Pancreas (tissue), 10 donors: ENCODE measurements around the gene CAT. TPM values are rescaled to one million over a fixed set of nuclear protein-coding genes. Genes with fewer than 3 reads are reported as not detected.
A peak's percentile ranks its signal among the peaks of the same experiment; 100 is the strongest.

ENCODE experiments used
- ATAC-seq, 4 donors: fragments of 200-7000 bp; cut with Tn5 transposase; one replicate each; pipeline versions ENCODE4 v1.8.0 to v1.9.1; 2020; ENCODE audit warnings: mild to moderate bottlenecking in 4 of 4, moderate library complexity in 4 of 4
- DNase-seq, 6 donors: peaks; one replicate each; pipeline ENCODE4 v3.0.0-alpha.2; 2020
- FAIRE-seq: peaks from 2 replicates; lab custom pipeline; 2012; peaks lifted over from hg19 to GRCh38; lab: Jason Lieb, UNC
- H3K27ac ChIP-seq, 4 donors: fragments of 200-600 bp; sonication (generic); 1 replicate in 3 of 4; 2 replicates in 1 of 4; pipeline versions ENCODE4 v1.5.0 to v1.8.0; 2020
- H3K27me3 ChIP-seq, 4 donors: fragments of 200-600 bp; one replicate each; pipeline ENCODE4 v1.8.0; 2021
- H3K36me3 ChIP-seq, 3 donors: fragments of 200-600 bp; sonication (generic) in 1 of 3; one replicate each; pipeline versions ENCODE4 v1.5.0 to v1.8.0; 2020 to 2021
- H3K4me1 ChIP-seq, 3 donors: fragments of 200-600 bp; one replicate each; pipeline ENCODE4 v1.8.0; 2021
- H3K4me3 ChIP-seq, 4 donors: fragments of 200-600 bp; sonication (generic) in 2 of 4; one replicate each; pipeline versions ENCODE4 v1.5.0 to v1.8.0; 2020 to 2021
- H3K9me3 ChIP-seq, 4 donors: fragments of 200-600 bp; one replicate each; pipeline ENCODE4 v1.8.0; 2021
- CTCF ChIP-seq, 4 donors: fragments of 200-600 bp; sonication (generic) in 3 of 4; IDR thresholded peaks; one replicate each; pipeline versions ENCODE4 v1.5.0 to v1.8.0; 2021; ENCODE audit warnings: antibody characterized with exemption in 4 of 4
- WGBS, 2 donors: extraction: QIAGEN DNeasy Blood & Tissue Kit; methylation state at CpG; one replicate each; pipeline ENCODE4 v1.1.7; 2013; 5-methylcytosine and 5-hydroxymethylcytosine counted together
- intact Hi-C, 3 donors: fragments of 100-400 bp; cut with DNase I; formaldehyde crosslinking; loops; one replicate each; pipeline versions ENCODE4 v1.11.1 to v1.14.2; 2022
- polyA plus RNA-seq, 2 donors: library from polyadenylated mRNA; stranded (reverse); fragments of 200-250 nt; gene quantifications; one replicate each; pipeline ENCODE4 v1.2.3, GENCODE V29; 2013
- total RNA-seq, 6 donors: library from RNA; stranded (reverse); fragmentation: NEBNext Ultra II Directional in 4 of 6; extraction: Animal tissue kit (Norgen Biotek cat#: 25700) in 4 of 6; gene quantifications; one replicate each; pipeline versions ENCODE4 v1.2.1 to v1.2.4, GENCODE V29; 2021 to 2023
- donor health status: healthy with polysubstance abuse.
- donor health status: DM: no; HTN: no; CAD: no; lungs with moderate emphysema.
- donor health status: DM: no; HTN: no; CAD: no.
- donor health status: control.
- donor health status: control.
- donor health status: Bipolar disorder and iron deficiency.
- donor health status: DM: yes; HTN: yes; CAD: no.
- donor health status: DM: no; HTN: no; CAD: no.
- donor health status: DM: no; HTN: no; CAD: no.
- donor health status: DM: yes; HTN: yes; CAD: no.

Gene CAT
- total and polyA plus RNA-seq, 8 donors, result 26.6 to 53.5 (median 46.2) TPM

DNA sequence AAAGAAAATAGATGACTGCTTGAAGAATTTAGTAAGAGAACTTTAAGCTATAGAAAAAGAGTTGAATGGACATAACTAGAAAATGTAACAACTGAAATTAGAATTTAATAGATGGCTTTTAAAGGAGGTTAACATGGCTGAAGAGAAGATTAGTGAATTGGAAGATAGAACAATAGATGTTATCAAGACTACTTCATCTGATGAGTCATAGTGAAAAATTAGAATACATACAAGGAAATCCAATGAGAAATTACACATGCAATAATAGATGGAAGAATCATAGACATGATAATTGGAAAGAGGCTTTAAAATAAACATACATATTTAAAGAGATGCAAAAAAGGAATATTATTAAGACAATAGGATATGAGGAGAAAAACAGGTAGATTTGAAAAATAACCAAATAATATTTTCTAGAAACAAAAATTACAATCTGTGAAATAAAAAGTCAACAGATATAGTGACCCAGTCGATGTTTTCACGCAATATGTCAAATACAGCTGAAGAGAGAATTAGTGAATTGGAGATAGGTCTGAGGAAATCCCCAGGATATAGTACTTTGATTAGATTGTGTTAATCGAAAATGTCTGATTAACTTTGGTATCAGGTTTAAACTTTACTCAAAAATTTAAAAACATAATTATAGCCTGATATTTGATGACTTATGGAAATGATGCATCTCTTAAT lies 28.2 kb downstream of the CAT start:
- Histone ChIP-seq H3K4me3 (no peak overlapping the region), H3K27ac (no peak overlapping the region), H3K9me3 (no peaks in the 10 kb centered on the region), H3K4me1 (no peaks in the 10 kb centered on the region), H3K36me3 (peaks cover 6 to 82% (median 48%) of the 10 kb centered on the region in 3 donors), H3K27me3 (no peaks in the 10 kb centered on the region)
- intact Hi-C loops, result no loop called here
- no peak for TF ChIP-seq CTCF (IDR thresholded peaks at IDR 0.05)
- FAIRE-seq, result peak; percentile 34
- 78 to 94% methylated on average over 3 of the region's 3 CpGs for WGBS, 2 donors
- DNase-seq, result no peak
- ATAC-seq, result no peak

DNA sequence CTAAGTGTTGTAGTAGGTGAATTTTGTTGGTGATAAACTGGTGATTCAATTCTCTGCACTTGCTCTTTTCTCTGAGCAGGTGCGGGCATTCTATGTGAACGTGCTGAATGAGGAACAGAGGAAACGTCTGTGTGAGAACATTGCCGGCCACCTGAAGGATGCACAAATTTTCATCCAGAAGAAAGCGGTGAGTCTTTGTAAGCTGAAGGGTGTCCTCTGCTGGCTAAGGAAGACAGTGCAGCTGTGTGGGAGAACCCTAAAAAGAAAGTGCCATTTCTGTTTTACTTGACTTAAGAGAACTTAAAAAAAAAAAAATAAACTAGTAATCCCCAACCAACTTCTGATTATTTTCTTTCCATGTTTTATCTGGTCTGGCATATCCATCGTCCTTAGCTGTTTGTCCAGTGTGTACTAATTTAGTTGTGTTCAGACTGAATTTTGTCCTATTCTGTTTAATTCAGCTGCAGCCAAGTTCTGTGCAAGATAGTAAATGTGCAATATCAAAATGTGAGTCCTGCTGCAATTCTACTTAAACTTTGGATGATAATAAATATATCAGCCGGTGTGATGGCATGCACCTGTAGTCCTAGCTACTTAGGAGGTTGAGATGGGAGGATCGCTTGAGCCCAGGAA lies 29.6 kb downstream of the CAT start:
- DNase-seq (peak in 1 of 6 donors; percentile 35), FAIRE-seq (no peak), ATAC-seq (peak in 3 of 4 donors; percentile 54 to 75 (median 71))
- Histone ChIP-seq H3K36me3 (peaks cover 6 to 81% (median 40%) of the 10 kb centered on the region in 3 donors), H3K27ac (no peak overlapping the region), H3K9me3 (no peaks in the 10 kb centered on the region), H3K4me1 (no peaks in the 10 kb centered on the region), H3K27me3 (no peaks in the 10 kb centered on the region), H3K4me3 (no peak overlapping the region)
- 65 to 76% methylated on average over 8 of the region's 8 CpGs for WGBS, 2 donors
- intact Hi-C loops, result no loop called here
- TF ChIP-seq CTCF (IDR thresholded peaks at IDR 0.05), result peak; percentile 10 to 45 (median 38)

DNA sequence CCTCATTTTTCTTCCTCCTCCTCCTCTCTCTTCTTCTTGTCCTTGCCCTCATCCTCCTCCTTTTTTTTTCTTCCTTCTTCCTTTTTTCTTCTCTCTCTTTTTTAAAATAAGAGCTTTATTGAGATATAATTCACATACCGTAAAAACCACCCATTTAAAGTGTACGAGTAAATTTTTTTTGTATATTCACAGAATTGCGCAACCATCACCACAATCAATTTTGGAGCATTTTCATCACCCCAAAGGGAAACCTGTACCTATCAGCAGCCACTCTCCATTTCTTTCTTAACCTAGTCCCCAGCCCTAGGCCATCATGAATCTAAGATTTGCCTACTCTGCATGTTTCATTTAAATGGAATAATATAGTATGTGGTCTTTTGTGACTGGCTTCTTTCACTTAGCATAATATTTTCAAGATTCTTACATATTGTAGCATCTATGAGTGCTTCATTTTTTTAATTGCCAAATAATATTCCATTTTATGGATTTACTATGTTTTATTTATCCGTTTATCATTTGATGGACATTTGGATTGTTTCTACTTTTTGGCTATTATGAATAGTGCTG lies 35.0 kb downstream of the CAT start:
- Histone ChIP-seq H3K27ac (no peak overlapping the region), H3K36me3 (peaks cover 6 to 45% (median 16%) of the 10 kb centered on the region in 3 donors), H3K9me3 (no peaks in the 10 kb centered on the region), H3K27me3 (no peaks in the 10 kb centered on the region), H3K4me1 (no peaks in the 10 kb centered on the region), H3K4me3 (no peak overlapping the region)
- TF ChIP-seq CTCF (IDR thresholded peaks at IDR 0.05), result no peak
- 93 to 94% methylated on average over 4 of the region's 4 CpGs for WGBS, 2 donors
- ATAC-seq (no peak), DNase-seq (no peak), FAIRE-seq (no peak)
- intact Hi-C loops, result no loop called here

DNA sequence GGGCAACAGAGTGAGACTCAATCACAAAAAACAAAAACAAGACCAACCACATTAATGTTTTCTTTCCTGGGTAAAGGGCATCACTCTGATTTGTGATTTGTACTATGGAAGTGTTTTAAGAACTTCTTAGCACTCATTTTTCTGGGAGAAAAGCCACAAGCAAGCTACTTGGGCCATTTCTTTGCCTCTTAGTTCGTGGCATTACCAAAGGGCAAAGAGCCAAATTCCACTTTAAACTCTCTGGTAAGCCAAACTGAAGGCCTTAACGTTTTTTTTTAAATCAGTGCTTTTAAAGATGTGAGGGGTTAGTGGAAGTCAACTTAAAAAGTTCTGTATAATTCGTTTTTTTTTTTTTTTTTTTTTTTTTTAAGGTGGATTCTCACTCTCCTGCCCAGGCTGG lies 36.9 kb downstream of the CAT start:
- no peak for TF ChIP-seq CTCF (IDR thresholded peaks at IDR 0.05)
- FAIRE-seq, result no peak
- H3K4me3 ChIP-seq, result no peak overlapping the region
- no peak overlapping the region for H3K27ac ChIP-seq
- H3K9me3 ChIP-seq, result no peaks in the 10 kb centered on the region
- H3K27me3 ChIP-seq, result no peaks in the 10 kb centered on the region
- H3K4me1 ChIP-seq, result no peaks in the 10 kb centered on the region
- no peak for DNase-seq
- H3K36me3 ChIP-seq, result peaks cover 0 to 25% (median 9%) of the 10 kb centered on the region in 3 donors
- intact Hi-C loops, result no loop called here
- WGBS, 2 donors, result 37 to 45% methylated on average over 3 of the region's 3 CpGs
- no peak for ATAC-seq
